Fibroblast of pulmonary artery (primary cell): ENCODE results near the gene CD55.

Experiments
- DNase-seq: peaks from one replicate; pipeline ENCODE4 v3.0.0-alpha.2; 2010; ENCODE audit warnings: low read depth
- H3K4me3 ChIP-seq: replicated peaks from 2 replicates; pipeline ENCODE4 v1.5.1; 2011; ENCODE audit warnings: low read depth, mild to moderate bottlenecking, control low read depth, low read length, moderate library complexity
- TF ChIP-seq, protein P1 (sequence below): IDR thresholded peaks from 2 replicates; pipeline ENCODE4 v1.5.1; 2011; ENCODE audit warnings: mild to moderate bottlenecking, control low read depth, low read length, inconsistent platforms; ENCODE audit errors: missing control alignments

The CD55 gene

DNA sequence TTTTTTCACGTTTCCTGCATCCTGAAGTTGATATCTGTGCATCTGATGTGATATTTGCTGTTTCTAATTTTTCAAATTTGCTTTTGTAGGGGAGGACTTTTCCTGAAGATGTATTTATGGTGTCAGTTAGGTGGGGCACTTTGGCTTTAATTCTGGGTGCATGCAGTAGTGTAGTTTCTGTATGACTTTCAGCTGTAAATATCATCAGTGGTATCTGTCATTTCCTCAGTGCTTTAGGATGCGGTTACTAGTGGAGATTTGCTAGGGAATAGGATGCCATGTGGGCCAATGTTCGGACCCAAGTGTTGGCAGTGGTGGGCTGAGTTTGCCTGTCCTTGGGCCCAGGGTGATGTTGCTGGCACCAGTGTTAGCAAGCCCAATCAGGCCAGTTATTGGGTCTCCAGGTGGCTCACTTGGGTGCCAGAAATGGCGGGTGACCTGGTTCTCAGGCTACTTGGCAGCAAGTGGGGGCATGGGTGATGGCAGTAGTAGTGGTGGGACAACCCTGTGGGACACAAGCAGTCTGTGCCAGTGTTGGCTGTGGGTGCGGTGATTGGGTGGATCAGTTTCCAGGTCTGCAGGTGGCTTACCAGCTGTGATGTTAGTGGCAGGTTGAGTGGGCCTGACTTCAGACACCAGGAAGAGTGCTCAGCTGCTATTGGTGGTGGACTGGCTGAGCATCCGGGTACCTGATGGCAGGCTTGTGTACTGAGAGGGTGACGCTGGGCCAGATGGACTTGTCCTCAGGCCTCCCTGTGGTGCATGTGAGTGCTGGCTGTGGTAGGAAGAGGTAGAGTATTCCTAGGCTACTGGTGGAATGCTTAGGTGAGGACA is 24.4 kb downstream of the CD55 start:
- TF ChIP-seq, protein P1, sequence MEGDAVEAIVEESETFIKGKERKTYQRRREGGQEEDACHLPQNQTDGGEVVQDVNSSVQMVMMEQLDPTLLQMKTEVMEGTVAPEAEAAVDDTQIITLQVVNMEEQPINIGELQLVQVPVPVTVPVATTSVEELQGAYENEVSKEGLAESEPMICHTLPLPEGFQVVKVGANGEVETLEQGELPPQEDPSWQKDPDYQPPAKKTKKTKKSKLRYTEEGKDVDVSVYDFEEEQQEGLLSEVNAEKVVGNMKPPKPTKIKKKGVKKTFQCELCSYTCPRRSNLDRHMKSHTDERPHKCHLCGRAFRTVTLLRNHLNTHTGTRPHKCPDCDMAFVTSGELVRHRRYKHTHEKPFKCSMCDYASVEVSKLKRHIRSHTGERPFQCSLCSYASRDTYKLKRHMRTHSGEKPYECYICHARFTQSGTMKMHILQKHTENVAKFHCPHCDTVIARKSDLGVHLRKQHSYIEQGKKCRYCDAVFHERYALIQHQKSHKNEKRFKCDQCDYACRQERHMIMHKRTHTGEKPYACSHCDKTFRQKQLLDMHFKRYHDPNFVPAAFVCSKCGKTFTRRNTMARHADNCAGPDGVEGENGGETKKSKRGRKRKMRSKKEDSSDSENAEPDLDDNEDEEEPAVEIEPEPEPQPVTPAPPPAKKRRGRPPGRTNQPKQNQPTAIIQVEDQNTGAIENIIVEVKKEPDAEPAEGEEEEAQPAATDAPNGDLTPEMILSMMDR = no peak
- H3K4me3 ChIP-seq = no peak overlapping the region
- DNase-seq = no peak

- TF ChIP-seq, protein P1 = no peak
- H3K4me3 ChIP-seq = no peak overlapping the region
Observed at GRCh38 chr1:207346513-207346912, 25.0 kb downstream of the CD55 start.

GRCh38 chr1:207349979-207350378 is 28.5 kb downstream of the CD55 start:
- no peak overlapping the region for H3K4me3 ChIP-seq
- DNase-seq = no peak
- TF ChIP-seq, protein P1 = no peak

More at GRCh38 chr1:207346513-207346912, 25.0 kb downstream of the CD55 start:
- DNase-seq = no peak

DNA sequence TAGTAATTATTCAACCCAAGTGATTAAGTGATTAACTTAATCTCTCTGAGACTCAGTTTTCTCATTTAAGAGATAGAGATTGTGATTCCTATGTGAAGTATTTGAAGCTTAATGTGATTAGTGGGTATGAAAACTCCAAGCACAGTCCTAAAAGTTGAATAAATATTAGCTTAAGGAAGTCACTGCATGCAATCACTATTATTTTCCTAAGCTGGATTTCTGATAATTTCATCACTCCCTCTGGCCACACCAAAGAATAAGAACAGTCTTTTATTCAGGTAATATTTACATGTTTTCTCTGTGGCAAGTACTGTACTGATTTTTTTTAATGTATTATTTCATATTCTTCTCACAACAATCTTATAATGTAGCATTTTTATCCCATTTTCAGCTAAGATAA is 31.1 kb downstream of the CD55 start:
- no peak overlapping the region for H3K4me3 ChIP-seq
- DNase-seq = no peak
- TF ChIP-seq, protein P1 = no peak

DNA sequence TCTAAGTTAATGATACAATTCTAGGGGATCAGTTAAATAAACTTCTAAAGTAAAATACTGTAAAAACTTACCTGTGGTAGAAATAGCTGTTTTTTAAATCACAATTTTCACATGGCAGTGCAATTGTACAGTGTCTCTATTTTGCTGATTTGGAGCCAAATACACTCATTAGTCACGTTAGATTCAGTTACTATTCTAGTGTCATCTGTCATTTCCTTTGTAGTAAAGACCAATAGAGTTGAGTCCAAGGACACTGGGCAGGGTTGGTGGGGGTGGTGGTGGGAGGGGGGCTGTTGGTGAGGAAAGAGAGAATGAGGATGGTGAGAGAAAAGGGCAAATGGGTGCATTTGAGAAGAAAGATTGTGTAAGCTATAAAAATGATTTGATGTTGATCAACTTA is 33.6 kb downstream of the CD55 start:
- TF ChIP-seq, protein P1 = no peak
- H3K4me3 ChIP-seq = no peak overlapping the region
- no peak for DNase-seq

DNA sequence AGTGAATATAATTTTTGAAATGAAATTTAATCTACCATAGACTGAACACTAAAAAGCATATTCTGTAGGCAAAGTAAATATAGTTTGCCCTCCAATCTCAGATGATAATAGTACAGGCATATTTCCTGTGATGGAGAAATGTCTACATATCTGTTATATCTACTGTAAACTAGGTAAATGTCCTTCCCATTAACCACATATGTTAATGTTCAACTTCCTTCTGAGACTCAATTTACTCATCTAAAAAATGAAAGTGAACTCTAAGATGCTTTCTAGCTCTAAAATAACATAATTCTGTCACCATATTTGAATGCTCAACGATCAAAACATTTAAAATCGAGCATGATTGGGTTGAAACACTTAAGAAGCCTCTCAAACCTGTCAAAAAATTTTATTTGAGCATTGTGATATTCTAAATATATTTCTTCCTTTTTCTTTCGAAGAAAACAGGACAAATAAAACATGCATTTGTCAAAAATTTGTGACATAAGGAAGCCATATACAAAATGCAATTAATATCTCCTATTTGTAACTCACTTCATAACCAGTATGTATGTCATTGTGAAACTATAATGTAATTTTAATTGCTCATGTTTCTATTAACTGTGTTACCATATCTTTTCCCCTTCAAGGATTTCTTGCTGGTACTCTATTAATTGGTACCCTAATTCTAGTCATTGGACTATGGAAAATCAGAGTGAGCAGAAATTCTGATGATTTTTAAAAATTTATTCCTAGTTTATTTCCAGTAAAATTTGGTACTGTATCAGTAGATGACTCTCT is 34.2 kb downstream of the CD55 start:
- TF ChIP-seq, protein P1 = no peak
- H3K4me3 ChIP-seq = no peak overlapping the region
- no peak for DNase-seq
